Neural cell (in vitro differentiated cells): ENCODE measurements around the gene CACNA1C.

Experiments used
- CTCF ChIP-seq: fragments of 450-650 bp; IDR thresholded peaks from 2 replicates; pipeline ENCODE4 v1.5.1; 2014; ENCODE audit warnings: antibody characterized with exemption, mild to moderate bottlenecking, moderate library complexity; ENCODE audit not compliant: poor library complexity, severe bottlenecking
- EZH2 ChIP-seq: fragments of 200-600, 300-800 bp; shearing (Covaris generic), sonication (generic); IDR thresholded peaks from 2 replicates; pipeline ENCODE4 v1.6.1; 2014; ENCODE audit warnings: antibody characterized with exemption, low read length, borderline replicate concordance, mild to moderate bottlenecking; ENCODE audit not compliant: insufficient read depth, poor library complexity, severe bottlenecking
- POLR2AphosphoS5 ChIP-seq: IDR thresholded peaks from 2 replicates; pipeline ENCODE4 v1.6.1; 2012
- RAD21 ChIP-seq: fragments of 450-650 bp; conservative IDR thresholded peaks from 2 replicates; pipeline ENCODE4 v1.6.1; 2014; ENCODE audit warnings: antibody characterized with exemption, mild to moderate bottlenecking, moderate library complexity
- REST ChIP-seq: IDR thresholded peaks from 2 replicates; pipeline ENCODE4 v1.6.1; 2012; ENCODE audit warnings: borderline replicate concordance
- SMC3 ChIP-seq: fragments of 450-650 bp; conservative IDR thresholded peaks from 2 replicates; pipeline ENCODE4 v1.6.1; 2014; ENCODE audit warnings: antibody characterized with exemption, mild to moderate bottlenecking, moderate library complexity; ENCODE audit not compliant: poor library complexity

GRCh38 chr12:2250797-2251196 is 198.0 kb downstream of the CACNA1C start:
- TF ChIP-seq CTCF (no peak), POLR2AphosphoS5 (no peak), SMC3 (no peak), EZH2 (no peak), REST (no peak), RAD21 (no peak)
